Ureter (tissue), 1 donor: ENCODE measurements around the gene CMPK1. TPM values are rescaled to one million over a fixed set of nuclear protein-coding genes. Genes with fewer than 3 reads are reported as not detected.

Experiments used
- DNase-seq: peaks from one replicate; pipeline ENCODE4 v3.0.0-alpha.2; 2020; ENCODE audit warnings: low spot score
- total RNA-seq: library from RNA; stranded (reverse); gene quantifications from one replicate; pipeline ENCODE4 v1.2.4, GENCODE V29; 2023
- donor health status: DM: yes; HTN: yes; CAD: no.

Gene CMPK1
- total RNA-seq, 1 donor from 2014 or later: 77.5 TPM

DNA sequence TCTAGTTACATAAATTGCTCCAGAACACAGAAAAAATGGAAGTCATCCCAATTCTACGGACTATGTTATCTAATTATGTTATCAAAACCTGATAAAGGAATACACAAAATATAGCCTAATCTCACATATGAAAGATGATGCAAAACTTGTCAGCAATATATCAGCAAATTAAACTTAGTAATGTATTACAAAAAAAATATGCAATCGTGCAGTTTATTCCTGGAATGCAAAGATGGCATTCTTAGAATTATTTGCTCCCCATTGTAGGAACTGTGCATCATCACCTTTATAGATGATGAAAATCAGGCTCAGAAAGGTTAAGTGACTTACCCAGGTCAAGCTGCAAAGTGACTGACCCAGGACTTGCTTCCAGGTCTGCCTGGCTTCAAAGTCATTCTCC, 90.3 kb downstream of the CMPK1 start:
- no peak for DNase-seq

DNA sequence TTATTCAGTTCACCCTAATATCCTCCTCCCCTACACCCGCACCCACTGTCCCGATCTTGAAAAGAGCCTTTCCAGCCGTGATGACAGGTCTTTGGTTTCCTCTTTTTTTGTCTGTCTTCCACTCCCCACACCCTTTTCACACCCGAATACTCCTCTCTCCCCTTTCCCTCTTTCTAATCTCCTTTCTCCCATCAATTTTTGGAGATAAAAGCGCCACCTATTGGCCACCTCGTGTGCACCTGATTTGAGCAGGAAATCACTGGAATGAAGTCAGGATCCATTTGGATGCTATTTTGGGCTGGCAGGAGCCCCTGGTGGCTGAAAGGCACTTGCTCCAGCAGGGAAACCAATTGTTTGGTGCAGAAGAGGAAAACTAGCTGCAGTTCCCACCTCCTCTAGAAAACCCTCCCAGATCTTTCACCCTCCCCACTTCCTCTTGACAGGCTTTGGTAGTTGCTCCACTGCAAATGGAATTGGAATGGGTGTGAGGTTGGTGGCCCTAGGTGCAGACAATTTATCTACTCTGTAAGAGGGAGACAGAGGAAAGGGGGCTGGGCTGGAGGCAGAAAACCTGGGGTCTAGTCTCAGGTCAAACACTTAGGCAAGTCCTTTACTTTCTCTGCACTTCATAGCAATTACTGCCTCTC, 90.9 kb downstream of the CMPK1 start:
- no peak for DNase-seq

Other genes starting within 250 kb of the CMPK1 start
- 0.23 TPM for gene CYP4A22, start 196.3 kb upstream of the CMPK1 start, total RNA-seq
- 1.9 TPM for gene PDZK1IP1, start 143.8 kb upstream of the CMPK1 start, total RNA-seq
- gene TAL1, start 101.6 kb upstream of the CMPK1 start, total RNA-seq: 3.2 TPM
- gene STIL, start 19.6 kb upstream of the CMPK1 start, total RNA-seq: 4.0 TPM
- not detected for gene FOXE3, start 82.5 kb downstream of the CMPK1 start, total RNA-seq
- 0.34 TPM for gene FOXD2, start 104.3 kb downstream of the CMPK1 start, total RNA-seq